GM12878 (cell line): ENCODE results near the gene SLC26A11. TPM values are rescaled to one million over a fixed set of nuclear protein-coding genes. Genes with fewer than 3 reads are reported as not detected.

Experiments
- ATAC-seq: fragments of 200-7000 bp; cut with Tn5 transposase; 3 replicates; pipeline ENCODE4 v1.9.1; 2020; ENCODE audit warnings: mild to moderate bottlenecking, moderate library complexity
- BruUV-seq: library from RNA; stranded (reverse); fragments of 400-500 nt; replicated peaks from 2 replicates; lab custom pipeline; 2021; lab: Mats Ljungman, UMichigan
- CTCF ChIA-PET: fragments of 300-600 bp; sonication (Branson Sonifier 250); formaldehyde crosslinking; extraction: SDS; loops from one replicate; lab custom pipeline; 2021; ENCODE audit warnings: inconsistent platforms; lab: Yijun Ruan, JAX
- POLR2A ChIA-PET: fragments of 350-600 bp; formaldehyde crosslinking; extraction: SDS; loops from one replicate; lab custom pipeline; 2021; ENCODE audit warnings: inconsistent platforms; lab: Charles Lee
- RAD21 ChIA-PET: fragments of 300-600 bp; sonication (Branson Sonifier 250); formaldehyde crosslinking; loops from one replicate; lab custom pipeline; 2023; ENCODE audit warnings: antibody characterized with exemption; ENCODE audit not compliant: unreplicated experiment; lab: Charles Lee
- SMC1A ChIA-PET: fragments of 300-600 bp; sonication (Branson Sonifier 250); formaldehyde crosslinking; loops from one replicate; lab custom pipeline; 2023; ENCODE audit not compliant: unreplicated experiment, uncharacterized antibody; lab: Charles Lee
- DNase-seq: peaks from one replicate; pipeline ENCODE4 v3.0.0-alpha.2; 2011; ENCODE audit warnings: low read depth, low spot score
- FAIRE-seq: peaks from 3 replicates; lab custom pipeline; 2011; peaks lifted over from hg19 to GRCh38; lab: Jason Lieb, UNC
- H2AFZ ChIP-seq: 2 replicates; pipeline ENCODE4 v1.6.0; 2011; ENCODE audit warnings: low read depth, low read length, control low read depth; ENCODE audit not compliant: control insufficient read depth
- H3K27ac ChIP-seq: 2 replicates; pipeline ENCODE4 v1.5.1; 2011; ENCODE audit warnings: control low read depth; ENCODE audit not compliant: control insufficient read depth, insufficient read depth
- H3K27me3 ChIP-seq, 2 experiments: replicated peaks in 1 of 2; 2 replicates each; pipeline versions ENCODE4 v1.6.0 to v1.6.1; 2011; ENCODE audit warnings: low read length in 1 of 2; ENCODE audit not compliant: control insufficient read depth in 2 of 2, insufficient read depth in 2 of 2
- H3K36me3 ChIP-seq, 2 experiments: 2 replicates each; pipeline ENCODE4 v1.5.1; 2011; ENCODE audit warnings: low read length in 1 of 2; ENCODE audit not compliant: control insufficient read depth in 2 of 2, insufficient read depth in 2 of 2
- H3K4me1 ChIP-seq: 2 replicates; pipeline ENCODE4 v1.6.1; 2011; ENCODE audit warnings: mild to moderate bottlenecking, low read length, moderate library complexity, mixed read lengths; ENCODE audit not compliant: control insufficient read depth, insufficient read depth
- H3K4me2 ChIP-seq: 2 replicates; pipeline ENCODE4 v1.6.0; 2011; ENCODE audit warnings: control low read depth; ENCODE audit not compliant: control insufficient read depth, insufficient read depth
- H3K4me3 ChIP-seq: fragments of 200-600 bp; sonication (generic); 2 replicates; pipeline ENCODE4 v1.5.1; 2016
- H3K79me2 ChIP-seq: 2 replicates; pipeline ENCODE4 v1.6.0; 2011; ENCODE audit warnings: low read length; ENCODE audit not compliant: control insufficient read depth, insufficient read depth
- H3K9ac ChIP-seq: 2 replicates; pipeline ENCODE4 v1.8.0; 2011; ENCODE audit warnings: low read length, control low read depth, mixed read lengths; ENCODE audit not compliant: control insufficient read depth, insufficient read depth
- H3K9me3 ChIP-seq: replicated peaks from 3 replicates; pipeline ENCODE4 v1.5.1; 2011; ENCODE audit warnings: mild to moderate bottlenecking, low read length; ENCODE audit not compliant: control insufficient read depth, insufficient read depth
- H4K20me1 ChIP-seq: 2 replicates; pipeline ENCODE4 v1.6.0; 2011; ENCODE audit not compliant: control insufficient read depth, insufficient read depth
- CREM ChIP-seq: IDR thresholded peaks from 2 replicates; pipeline ENCODE4 v1.6.1; 2014; ENCODE audit warnings: antibody characterized with exemption, low read depth
- E2F8 ChIP-seq: fragments of 450-650 bp; IDR thresholded peaks from 2 replicates; pipeline ENCODE4 v1.6.1; 2018; ENCODE audit warnings: mild to moderate bottlenecking, low read depth, moderate library complexity; ENCODE audit not compliant: partially characterized antibody
- IRF5 ChIP-seq: fragments of 450-650 bp; IDR thresholded peaks from 2 replicates; pipeline ENCODE4 v1.6.1; 2017; ENCODE audit warnings: borderline replicate concordance
- NFYA ChIP-seq: IDR thresholded peaks from 2 replicates; pipeline ENCODE4 v1.6.1; 2011; ENCODE audit warnings: low read depth, mild to moderate bottlenecking, low read length, improper control_type of control experiment, borderline replicate concordance
- TCF3 ChIP-seq: IDR thresholded peaks from 2 replicates; pipeline ENCODE4 v1.6.1; 2012; ENCODE audit warnings: low read depth, mild to moderate bottlenecking, low read length, borderline replicate concordance; ENCODE audit not compliant: insufficient read depth
- ZNF24 ChIP-seq: fragments of 450-650 bp; IDR thresholded peaks from 2 replicates; pipeline ENCODE4 v1.6.1; 2017; ENCODE audit warnings: antibody characterized with exemption, mild to moderate bottlenecking
- ZNF622 ChIP-seq: fragments of 450-650 bp; IDR thresholded peaks from 2 replicates; pipeline ENCODE4 v1.6.1; 2017; ENCODE audit warnings: mild to moderate bottlenecking, inconsistent platforms
- WGBS: methylation state at CpG from one replicate; pipeline ENCODE4 v1.1.6; 2016; ENCODE audit warnings: low lambda C conversion rate; ENCODE audit not compliant: insufficient replicate concordance, insufficient coverage; ENCODE audit errors: missing lambda C conversion rate; 5-methylcytosine and 5-hydroxymethylcytosine counted together
- in situ Hi-C: fragments of 300-500 bp; cut with MboI; formaldehyde crosslinking; loops from 9 replicates; pipeline ENCODE4 v1.14.3; 2018; ENCODE audit warnings: mixed read lengths
- intact Hi-C: fragments of 100-400 bp; cut with micrococcal nuclease; formaldehyde crosslinking; loops from one replicate; pipeline ENCODE4 v1.14.2; 2022; ENCODE audit not compliant: unreplicated experiment
- polyA plus RNA-seq, 11 experiments: library from polyadenylated mRNA; depleted of rRNA in 4 of 11; unstranded in 6 of 11; stranded (reverse) in 5 of 11; fragments of >200 nt; fragmentation: Nextera tagmentation in 4 of 11; fragmentation: Illumina TruSeq in 1 of 11; extraction: Ambion mirVana in 4 of 11; extraction: Trizol in 1 of 11; gene quantifications; 1 replicate in 1 of 11; 2 replicates in 10 of 11; pipeline versions ENCODE4 v1.2.1 to v1.2.3, GENCODE V29; 2011 to 2016; ENCODE audit warnings: inconsistent platforms in 2 of 11, missing spikeins in 2 of 11, low read depth in 1 of 11
- total RNA-seq, 4 experiments: library from RNA; depleted of rRNA in 3 of 4; stranded (reverse); fragments of >200 nt in 3 of 4; fragmentation: Illumina TruSeq in 1 of 4; extraction: Trizol in 1 of 4; gene quantifications; 2 replicates each; pipeline versions ENCODE4 v1.2.1 to v1.2.3, GENCODE V29; 2013 to 2021

The SLC26A11 gene
- total and polyA plus RNA-seq, 10 of the 15 experiments (the other 5 are each of a cell fraction or from before 2014, with no cell fraction given): 0.05 to 4.1 (median 1.2) TPM; not detected in 1

- no peak overlapping the region for H2AFZ ChIP-seq
- peaks cover 4% of the 10 kb centered on the region for H3K79me2 ChIP-seq
- in situ Hi-C loops: no loop called here
- peaks cover 0 to 5% of the 10 kb centered on the region in 2 experiments; a peak in 2 of 4 replicates for H3K36me3 ChIP-seq
- CTCF ChIA-PET: no interaction called here
- DNase-seq: no peak
- SMC1A ChIA-PET: interaction anchor here (2.0 kb wide), 1 partner anchor 22 kb away, joined by 8 read pairs; no protein-coding TSS in a partner anchor
- H3K4me1 ChIP-seq: peaks cover 4% of the 10 kb centered on the region
- no peaks in the 10 kb centered on the region for H3K9me3 ChIP-seq
- RAD21 ChIA-PET: no interaction called here
- 99% methylated on average over 13 of the region's 13 CpGs for WGBS
- intact Hi-C loops: loop anchor here (5.0 kb wide), 1 partner anchor 34 kb away; no protein-coding TSS in a partner anchor
- POLR2A ChIA-PET: no interaction called here
- no peak overlapping the region for H3K4me2 ChIP-seq
- ATAC-seq: no peak
- H3K27ac ChIP-seq: no peak overlapping the region
- no peaks in the 10 kb centered on the region for H3K27me3 ChIP-seq
- BruUV-seq: no TSS peak
- no peak overlapping the region for H3K4me3 ChIP-seq
- no peak for FAIRE-seq
- H3K9ac ChIP-seq: no peak overlapping the region
- TF ChIP-seq ZNF622 (no peak), E2F8 (no peak), IRF5 (no peak), TCF3 (no peak), ZNF24 (no peak), NFYA (no peak), CREM (no peak)
- H4K20me1 ChIP-seq: no peaks in the 10 kb centered on the region; the same call in 1 of the 2 replicates
These were observed 2.4 kb upstream of the SLC26A11 start for GRCh38 chr17:80217703-80218362.
